OCI-LY3 (cell line): ENCODE data around the gene PTPRN2.

Experiments used
- H2AFZ ChIP-seq: fragments of 200-600, 300-600 bp; shearing (Covaris generic); 2 replicates; pipeline ENCODE4 v1.6.0; 2014; ENCODE audit warnings: antibody characterized with exemption, low read depth, low read length
- H3K27ac ChIP-seq: fragments of 200-600, 300-600 bp; sonication (generic); 2 replicates; pipeline ENCODE4 v1.5.1; 2014; ENCODE audit warnings: mild to moderate bottlenecking, low read length, moderate library complexity, mixed read lengths
- H3K27me3 ChIP-seq: fragments of 200-600, 300-600 bp; sonication (generic); 2 replicates; pipeline ENCODE4 v1.6.1; 2014; ENCODE audit warnings: low read depth, low read length, mixed read lengths
- H3K36me3 ChIP-seq: fragments of 200-600, 300-600 bp; sonication (generic); replicated peaks from 2 replicates; pipeline ENCODE3; 2014; ENCODE audit warnings: low read depth, low read length, mixed read lengths
- H3K4me1 ChIP-seq: fragments of 300-600, 200-600 bp; sonication (generic); 2 replicates; pipeline ENCODE4 v1.6.1; 2014; ENCODE audit warnings: low read length, mixed read lengths
- H3K4me2 ChIP-seq: fragments of 200-600, 300-600 bp; sonication (generic); 2 replicates; pipeline ENCODE4 v1.6.1; 2014; ENCODE audit warnings: low read length, mixed read lengths
- H3K4me3 ChIP-seq: fragments of 300-600, 200-600 bp; sonication (generic); 2 replicates; pipeline ENCODE4 v1.5.1; 2014; ENCODE audit warnings: antibody characterized with exemption, mild to moderate bottlenecking, low read length, moderate library complexity
- H3K79me2 ChIP-seq: fragments of 300-600, 200-600 bp; shearing (Covaris generic); 2 replicates; pipeline ENCODE4 v1.6.1; 2014; ENCODE audit warnings: mild to moderate bottlenecking, low read length, mixed read lengths
- H3K9ac ChIP-seq: fragments of 300-600, 200-600 bp; shearing (Covaris generic); 2 replicates; pipeline ENCODE4 v1.6.0; 2014; ENCODE audit warnings: mild to moderate bottlenecking, low read length, moderate library complexity
- H3K9me3 ChIP-seq: fragments of 200-600, 300-600 bp; shearing (Covaris generic); 2 replicates; pipeline ENCODE4 v1.6.1; 2014; ENCODE audit warnings: low read length, mixed read lengths; ENCODE audit not compliant: insufficient read depth
- H4K20me1 ChIP-seq: fragments of 200-600, 300-600 bp; sonication (generic); 2 replicates; pipeline ENCODE4 v1.6.1; 2016; ENCODE audit warnings: low read length, mixed read lengths; ENCODE audit not compliant: insufficient read depth
- CTCF ChIP-seq: fragments of 200-600, 300-600 bp; sonication (generic); IDR thresholded peaks from 2 replicates; pipeline ENCODE4 v1.5.1; 2014; ENCODE audit warnings: antibody characterized with exemption, low read length, low read depth
- EZH2phosphoT487 ChIP-seq: fragments of 200-600 bp; shearing (Covaris generic); IDR thresholded peaks from 2 replicates; pipeline ENCODE4 v1.6.1; 2018; ENCODE audit warnings: antibody characterized with exemption, mixed run types, low read depth

The PTPRN2 gene

GRCh38 chr7:158117341-158118222 lies 470.0 kb downstream of the PTPRN2 start:
- H3K27me3 ChIP-seq, result no peaks in the 10 kb centered on the region
- H3K4me2 ChIP-seq, result no peak overlapping the region
- peaks cover 5% of the 10 kb centered on the region; the same call in 1 of the 2 replicates for H3K9me3 ChIP-seq

GRCh38 chr7:158116235-158116634 lies 471.4 kb downstream of the PTPRN2 start:
- Histone ChIP-seq H3K9ac (no peak overlapping the region), H3K79me2 (no peaks in the 10 kb centered on the region), H3K27ac (no peak overlapping the region), H3K9me3 (peaks cover 5% of the 10 kb centered on the region; the same call in 1 of the 2 replicates), H3K4me3 (no peak overlapping the region), H2AFZ (no peak overlapping the region), H3K36me3 (no peaks in the 10 kb centered on the region), H3K4me2 (no peak overlapping the region), H3K27me3 (no peaks in the 10 kb centered on the region), H3K4me1 (no peaks in the 10 kb centered on the region), H4K20me1 (no peaks in the 10 kb centered on the region)
- TF ChIP-seq EZH2phosphoT487, result no peak
- no peak for TF ChIP-seq CTCF

More at GRCh38 chr7:158117341-158118222, 470.0 kb downstream of the PTPRN2 start:
- no peak overlapping the region for H2AFZ ChIP-seq
- H3K79me2 ChIP-seq, result no peaks in the 10 kb centered on the region
- TF ChIP-seq EZH2phosphoT487 (no peak), CTCF (no peak)
- no peak overlapping the region for H3K9ac ChIP-seq
- no peaks in the 10 kb centered on the region for H4K20me1 ChIP-seq
- H3K27ac ChIP-seq, result no peak overlapping the region
- H3K4me3 ChIP-seq, result no peak overlapping the region
- no peaks in the 10 kb centered on the region for H3K4me1 ChIP-seq
- H3K36me3 ChIP-seq, result no peaks in the 10 kb centered on the region

- Histone ChIP-seq H3K4me1 (no peaks in the 10 kb centered on the region), H3K27ac (no peak overlapping the region), H3K9ac (no peak overlapping the region), H3K4me3 (no peak overlapping the region), H4K20me1 (no peaks in the 10 kb centered on the region), H3K79me2 (no peaks in the 10 kb centered on the region), H3K4me2 (no peak overlapping the region), H3K9me3 (peaks cover 5% of the 10 kb centered on the region; the same call in 1 of the 2 replicates), H3K36me3 (no peaks in the 10 kb centered on the region), H2AFZ (no peak overlapping the region), H3K27me3 (no peaks in the 10 kb centered on the region)
- no peak for TF ChIP-seq EZH2phosphoT487
- no peak for TF ChIP-seq CTCF
These were observed 473.4 kb downstream of the PTPRN2 start for GRCh38 chr7:158114056-158114850.

- H3K4me2 ChIP-seq, result no peak overlapping the region
- H3K4me1 ChIP-seq, result no peaks in the 10 kb centered on the region
- no peaks in the 10 kb centered on the region for H4K20me1 ChIP-seq
- H3K9me3 ChIP-seq, result peaks cover 5% of the 10 kb centered on the region; the same call in 1 of the 2 replicates
- H3K4me3 ChIP-seq, result no peak overlapping the region
- H3K79me2 ChIP-seq, result no peaks in the 10 kb centered on the region
- TF ChIP-seq EZH2phosphoT487 (no peak), CTCF (no peak)
- H3K27me3 ChIP-seq, result no peaks in the 10 kb centered on the region
- no peak overlapping the region for H3K9ac ChIP-seq
- no peaks in the 10 kb centered on the region for H3K36me3 ChIP-seq
- no peak overlapping the region for H3K27ac ChIP-seq
- H2AFZ ChIP-seq, result no peak overlapping the region
These were observed 474.1 kb downstream of the PTPRN2 start for GRCh38 chr7:158113321-158114025.
